CD4-positive, alpha-beta T cell (primary cell): ENCODE results near the gene ENOX1. TPM values are rescaled to one million over a fixed set of nuclear protein-coding genes. Genes with fewer than 3 reads are reported as not detected.

Source experiments
- ATAC-seq: fragments of 200-7000 bp; cut with Tn5 transposase; one replicate; pipeline ENCODE4 v1.10.0; 2022; ENCODE audit warnings: mild to moderate bottlenecking; ENCODE audit not compliant: poor library complexity
- CTCF ChIA-PET: fragments of 350-600 bp; sonication (Branson Sonifier 250); formaldehyde crosslinking; loops from one replicate; lab custom pipeline; 2021; ENCODE audit warnings: antibody characterized with exemption, inconsistent platforms; lab: Charles Lee
- POLR2A ChIA-PET: fragments of 350-600 bp; sonication (Branson Sonifier 250); formaldehyde crosslinking; loops from one replicate; lab custom pipeline; 2021; ENCODE audit warnings: antibody characterized with exemption, inconsistent platforms; lab: Charles Lee
- DNase-seq, 14 experiments: peaks; one replicate each; pipeline ENCODE4 v3.0.0-alpha.2; 2013 to 2020; ENCODE audit warnings: mixed read lengths in 2 of 14
- H3K27ac ChIP-seq, 2 donors: one replicate each; pipeline versions ENCODE4 v1.5.1 to v1.7.0; 2013; ENCODE audit warnings: low read length in 2 of 2, low read depth in 1 of 2, mild to moderate bottlenecking in 1 of 2
- H3K27me3 ChIP-seq, 2 experiments: 1 replicate in 1 of 2; 2 replicates in 1 of 2; pipeline versions ENCODE4 v1.6.1 to v1.7.0; 2013; ENCODE audit warnings: low read length in 2 of 2, control low read depth in 1 of 2, mild to moderate bottlenecking in 1 of 2, moderate library complexity in 1 of 2; ENCODE audit not compliant: insufficient read depth in 2 of 2, control insufficient read depth in 1 of 2
- H3K36me3 ChIP-seq: one replicate; pipeline ENCODE4 v1.6.1; 2013; ENCODE audit warnings: low read length, control low read depth; ENCODE audit not compliant: insufficient read depth
- H3K4me1 ChIP-seq: one replicate; pipeline ENCODE4 v1.6.1; 2013; ENCODE audit warnings: low read length, control low read depth; ENCODE audit not compliant: insufficient read depth
- H3K4me3 ChIP-seq: one replicate; pipeline ENCODE4 v1.5.1; 2013; ENCODE audit warnings: mild to moderate bottlenecking, low read length, moderate library complexity
- H3K9me3 ChIP-seq, 2 experiments: 1 replicate in 1 of 2; 2 replicates in 1 of 2; pipeline versions ENCODE4 v1.6.1 to v1.7.0; 2013; ENCODE audit warnings: low read length in 2 of 2, mild to moderate bottlenecking in 2 of 2, control low read depth in 1 of 2, moderate library complexity in 1 of 2; ENCODE audit not compliant: control insufficient read depth in 1 of 2, insufficient read depth in 1 of 2
- H3K27ac Mint-ChIP-seq: one replicate; pipeline ENCODE4 v1.8.0; 2020; ENCODE audit warnings: mixed read lengths
- H3K27me3 Mint-ChIP-seq: one replicate; pipeline ENCODE4 v1.8.0; 2021; ENCODE audit warnings: mixed read lengths
- H3K36me3 Mint-ChIP-seq: one replicate; pipeline ENCODE4 v1.8.0; 2021; ENCODE audit warnings: low read depth, mixed read lengths
- H3K4me1 Mint-ChIP-seq: one replicate; pipeline ENCODE4 v1.8.0; 2021; ENCODE audit warnings: low read depth, mixed read lengths
- H3K4me3 Mint-ChIP-seq: one replicate; pipeline ENCODE4 v1.8.0; 2020; ENCODE audit warnings: mild to moderate bottlenecking, mixed read lengths
- H3K9me3 Mint-ChIP-seq: one replicate; pipeline ENCODE4 v1.8.0; 2020; ENCODE audit warnings: mixed read lengths
- intact Hi-C, 2 experiments: fragments of 100-400 bp; cut with DNase I in 1 of 2; cut with micrococcal nuclease in 1 of 2; formaldehyde crosslinking; loops; one replicate each; pipeline versions ENCODE4 v1.15.1 to v1.9.0; 2023 to 2025; cut with DNase I, micrococcal nuclease
- total RNA-seq, 174 experiments: library from RNA in 2 of 174; stranded (reverse) in 2 of 174; gene quantifications; one replicate each; pipeline ENCODE4 v1.2.3 and lab custom pipeline; 2021 to 2026
- TF ChIP-seq, protein P1 (sequence below): fragments of 200-600 bp; IDR thresholded peaks from one replicate; pipeline ENCODE4 v1.8.0; 2022; ENCODE audit warnings: antibody characterized with exemption, mild to moderate bottlenecking

The ENOX1 gene
- total RNA-seq, 2 experiments from 2014 or later = not detected

DNA sequence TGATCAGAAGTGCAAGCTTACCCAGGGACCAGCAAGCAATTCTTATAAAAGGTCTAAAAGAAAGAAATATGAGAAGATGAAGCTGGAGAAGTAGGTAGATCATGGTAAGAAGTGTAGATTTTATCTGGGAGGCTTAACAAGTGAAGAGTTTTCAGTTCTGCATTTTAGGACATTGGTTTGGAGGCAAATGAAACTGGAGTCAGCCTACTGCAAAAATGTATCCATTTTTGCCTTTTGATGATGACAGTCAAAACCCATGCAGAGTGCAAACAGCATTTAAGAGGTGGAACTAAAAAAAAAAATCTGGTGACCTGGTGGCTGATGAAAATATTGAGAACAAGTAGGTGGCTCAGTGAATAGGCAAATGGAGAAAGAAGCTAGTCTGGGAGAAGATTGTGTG lies 546.5 kb downstream of the ENOX1 start:
- POLR2A ChIA-PET = no interaction called here
- H3K4me1 Mint-ChIP-seq = no peaks in the 10 kb centered on the region
- H3K27ac Mint-ChIP-seq = no peak overlapping the region
- CTCF ChIA-PET = no interaction called here
- H3K4me3 ChIP-seq = no peak overlapping the region
- H3K27ac ChIP-seq = no peak overlapping the region
- H3K27me3 Mint-ChIP-seq = peaks cover 10% of the 10 kb centered on the region
- no peaks in the 10 kb centered on the region for H3K36me3 ChIP-seq
- H3K9me3 Mint-ChIP-seq = no peaks in the 10 kb centered on the region
- intact Hi-C loops = no loop called here
- no peaks in the 10 kb centered on the region for H3K9me3 ChIP-seq
- no peak for DNase-seq
- no peaks in the 10 kb centered on the region for H3K27me3 ChIP-seq
- TF ChIP-seq, protein P1, sequence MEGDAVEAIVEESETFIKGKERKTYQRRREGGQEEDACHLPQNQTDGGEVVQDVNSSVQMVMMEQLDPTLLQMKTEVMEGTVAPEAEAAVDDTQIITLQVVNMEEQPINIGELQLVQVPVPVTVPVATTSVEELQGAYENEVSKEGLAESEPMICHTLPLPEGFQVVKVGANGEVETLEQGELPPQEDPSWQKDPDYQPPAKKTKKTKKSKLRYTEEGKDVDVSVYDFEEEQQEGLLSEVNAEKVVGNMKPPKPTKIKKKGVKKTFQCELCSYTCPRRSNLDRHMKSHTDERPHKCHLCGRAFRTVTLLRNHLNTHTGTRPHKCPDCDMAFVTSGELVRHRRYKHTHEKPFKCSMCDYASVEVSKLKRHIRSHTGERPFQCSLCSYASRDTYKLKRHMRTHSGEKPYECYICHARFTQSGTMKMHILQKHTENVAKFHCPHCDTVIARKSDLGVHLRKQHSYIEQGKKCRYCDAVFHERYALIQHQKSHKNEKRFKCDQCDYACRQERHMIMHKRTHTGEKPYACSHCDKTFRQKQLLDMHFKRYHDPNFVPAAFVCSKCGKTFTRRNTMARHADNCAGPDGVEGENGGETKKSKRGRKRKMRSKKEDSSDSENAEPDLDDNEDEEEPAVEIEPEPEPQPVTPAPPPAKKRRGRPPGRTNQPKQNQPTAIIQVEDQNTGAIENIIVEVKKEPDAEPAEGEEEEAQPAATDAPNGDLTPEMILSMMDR = no peak
- no peak overlapping the region for H3K4me3 Mint-ChIP-seq
- H3K36me3 Mint-ChIP-seq = no peaks in the 10 kb centered on the region
- ATAC-seq = no peak
- no peaks in the 10 kb centered on the region for H3K4me1 ChIP-seq

DNA sequence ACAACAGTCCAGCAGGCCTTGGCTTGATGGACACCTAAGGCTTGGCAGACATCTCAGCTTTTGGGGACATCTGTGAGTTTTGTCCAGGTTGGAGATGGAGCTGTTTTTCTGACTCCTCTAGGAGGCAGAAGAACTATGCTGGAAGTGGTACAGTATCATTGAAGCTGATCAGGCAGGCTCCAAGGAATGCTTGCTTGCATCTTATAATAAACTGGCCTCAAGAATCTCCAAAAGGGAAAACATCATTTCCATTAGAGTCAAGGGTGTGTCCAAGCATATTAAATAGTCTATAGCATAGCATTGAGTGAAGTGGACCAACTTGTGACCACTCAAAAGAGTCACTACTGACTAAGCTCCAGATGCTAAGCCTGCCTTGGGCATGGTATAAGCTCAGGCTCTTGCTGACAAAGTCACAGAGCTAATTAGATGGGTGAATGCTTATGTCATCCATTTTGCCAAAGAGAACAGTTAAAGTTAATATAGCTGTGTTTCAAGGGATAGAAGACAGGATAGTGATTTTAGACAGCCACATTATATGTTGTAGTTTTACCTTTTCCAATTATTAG lies 547.4 kb downstream of the ENOX1 start:
- H3K27me3 Mint-ChIP-seq = peaks cover 10% of the 10 kb centered on the region
- Histone ChIP-seq H3K4me1 (no peaks in the 10 kb centered on the region), H3K36me3 (no peaks in the 10 kb centered on the region), H3K9me3 (no peaks in the 10 kb centered on the region), H3K27me3 (no peaks in the 10 kb centered on the region), H3K27ac (no peak overlapping the region), H3K4me3 (no peak overlapping the region)
- intact Hi-C loops = no loop called here
- H3K36me3 Mint-ChIP-seq = no peaks in the 10 kb centered on the region
- POLR2A ChIA-PET = no interaction called here
- TF ChIP-seq, protein P1 = no peak
- no peak for ATAC-seq
- H3K9me3 Mint-ChIP-seq = no peaks in the 10 kb centered on the region
- no peaks in the 10 kb centered on the region for H3K4me1 Mint-ChIP-seq
- H3K27ac Mint-ChIP-seq = no peak overlapping the region
- CTCF ChIA-PET = no interaction called here
- no peak for DNase-seq
- H3K4me3 Mint-ChIP-seq = no peak overlapping the region

DNA sequence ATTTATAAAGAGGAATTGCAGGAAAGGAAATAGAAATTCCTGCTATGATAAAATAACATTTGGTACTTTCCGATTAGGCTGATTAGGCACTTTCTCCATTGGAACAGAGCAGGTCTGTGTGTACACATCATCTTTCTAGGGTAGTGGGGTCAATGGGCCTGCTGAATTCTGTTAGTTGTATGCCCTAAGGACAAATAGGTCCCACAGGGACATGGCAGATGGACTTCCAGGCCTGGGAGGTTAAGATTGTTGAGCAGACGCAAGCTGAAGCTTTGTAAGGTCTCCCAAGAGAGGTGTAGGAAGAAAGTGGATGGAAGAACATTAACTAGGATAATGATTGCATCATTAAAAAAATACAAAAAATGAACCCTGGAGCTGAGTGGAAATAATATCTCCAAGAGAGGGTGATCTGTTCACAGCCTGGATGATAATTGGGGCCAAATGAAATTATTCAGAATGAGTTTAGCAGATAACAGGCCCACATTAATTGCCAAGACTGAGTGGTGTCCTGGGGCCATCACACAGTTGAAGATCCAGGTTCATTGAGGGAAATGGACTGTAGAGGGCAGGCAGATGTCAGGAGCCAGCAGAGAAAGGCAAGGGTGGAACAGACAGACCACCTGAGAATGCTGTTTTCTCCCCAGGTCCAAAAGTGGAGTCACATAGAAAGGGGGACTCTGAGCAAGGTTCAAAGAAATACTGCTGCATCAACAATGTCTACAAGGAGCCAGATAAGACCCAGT lies 548.3 kb downstream of the ENOX1 start:
- DNase-seq (no peak), ATAC-seq (no peak)
- H3K36me3 Mint-ChIP-seq = no peaks in the 10 kb centered on the region
- Histone ChIP-seq H3K4me1 (no peaks in the 10 kb centered on the region), H3K36me3 (no peaks in the 10 kb centered on the region), H3K4me3 (no peak overlapping the region), H3K9me3 (no peaks in the 10 kb centered on the region), H3K27ac (no peak overlapping the region), H3K27me3 (no peaks in the 10 kb centered on the region)
- intact Hi-C loops = no loop called here
- no peak overlapping the region for H3K27ac Mint-ChIP-seq
- no peaks in the 10 kb centered on the region for H3K9me3 Mint-ChIP-seq
- no peak overlapping the region for H3K4me3 Mint-ChIP-seq
- no peaks in the 10 kb centered on the region for H3K4me1 Mint-ChIP-seq
- TF ChIP-seq, protein P1 = no peak
- CTCF ChIA-PET = no interaction called here
- H3K27me3 Mint-ChIP-seq = peaks cover 5% of the 10 kb centered on the region
- POLR2A ChIA-PET = no interaction called here
